ENCODE results near the gene EVI5.

DNA sequence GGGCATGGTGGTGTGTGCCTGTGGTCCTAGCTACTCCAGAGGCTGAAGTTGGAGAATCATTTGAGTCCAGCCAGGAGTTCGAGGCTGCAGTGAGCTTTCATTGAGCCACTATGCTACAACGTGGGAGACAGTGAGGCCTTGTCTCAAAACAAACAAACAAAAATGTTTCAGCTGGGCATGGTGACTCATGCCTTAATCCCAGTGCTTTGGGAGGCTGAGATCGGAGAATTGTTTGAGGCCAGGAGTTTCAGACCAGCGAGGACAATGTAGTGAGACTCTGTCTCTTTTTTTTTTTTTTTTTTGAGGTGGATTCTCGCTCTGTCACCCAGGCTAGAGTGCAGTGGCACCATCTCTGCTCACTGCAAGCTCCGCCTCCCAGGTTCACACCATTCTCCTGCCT is 41.9 kb upstream of the EVI5 start:
- TF ChIP-seq BHLHE40 (IDR thresholded peaks at IDR 0.05; ENCODE audit: borderline replicate concordance) (no peak), NFRKB (IDR thresholded peaks at IDR 0.05) (no peak), HDGF (IDR thresholded peaks at IDR 0.05; ENCODE audit: borderline replicate concordance) (no peak), ARNT (IDR thresholded peaks at IDR 0.05) (no peak), SP1 (IDR thresholded peaks at IDR 0.05) (no peak), SUZ12 (IDR thresholded peaks at IDR 0.05) (no peak)

Data from HEK293T (cell line).